ENCODE measurements around the gene EML4.

DNA sequence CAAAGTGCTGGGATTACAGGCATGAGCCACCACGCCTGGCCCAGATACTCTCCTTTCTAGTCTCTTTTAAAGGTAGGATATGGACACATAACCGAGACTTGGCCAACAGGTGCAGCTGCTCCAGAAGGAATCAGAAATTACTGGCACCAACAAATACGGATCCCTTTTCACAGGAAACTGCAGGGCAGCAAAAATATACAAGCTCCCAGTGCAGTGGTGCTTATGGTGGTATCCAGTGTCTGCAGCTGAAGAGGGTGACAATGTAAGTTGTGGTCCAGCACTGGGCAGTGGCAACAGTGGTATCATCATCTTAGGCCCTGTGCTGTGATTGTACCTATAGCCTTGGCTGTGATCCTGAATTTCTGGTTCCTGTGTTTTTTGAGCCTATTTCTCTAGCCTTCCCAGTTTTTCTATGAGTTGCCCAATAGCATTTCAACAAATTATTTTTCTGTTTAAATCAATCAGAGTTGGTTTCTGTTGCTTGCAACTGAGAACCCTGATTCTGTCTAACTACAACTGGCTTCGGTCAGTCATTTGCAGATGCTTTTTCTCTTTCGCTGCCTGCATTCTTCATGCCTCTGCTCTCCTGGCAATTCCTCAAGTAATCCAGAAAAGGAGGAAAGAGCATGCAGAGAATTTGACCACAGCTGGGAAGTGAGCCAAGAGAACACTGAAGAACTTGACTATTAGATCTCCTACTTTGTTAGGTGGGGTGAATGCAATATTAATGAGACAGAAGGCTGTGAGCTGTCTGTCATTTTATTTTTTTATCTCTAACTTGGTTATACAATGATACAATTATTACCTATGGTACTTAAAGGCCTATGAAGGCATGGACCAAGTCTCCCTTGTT, 30.8 kb upstream of the EML4 start:
- TF ChIP-seq, protein P1, sequence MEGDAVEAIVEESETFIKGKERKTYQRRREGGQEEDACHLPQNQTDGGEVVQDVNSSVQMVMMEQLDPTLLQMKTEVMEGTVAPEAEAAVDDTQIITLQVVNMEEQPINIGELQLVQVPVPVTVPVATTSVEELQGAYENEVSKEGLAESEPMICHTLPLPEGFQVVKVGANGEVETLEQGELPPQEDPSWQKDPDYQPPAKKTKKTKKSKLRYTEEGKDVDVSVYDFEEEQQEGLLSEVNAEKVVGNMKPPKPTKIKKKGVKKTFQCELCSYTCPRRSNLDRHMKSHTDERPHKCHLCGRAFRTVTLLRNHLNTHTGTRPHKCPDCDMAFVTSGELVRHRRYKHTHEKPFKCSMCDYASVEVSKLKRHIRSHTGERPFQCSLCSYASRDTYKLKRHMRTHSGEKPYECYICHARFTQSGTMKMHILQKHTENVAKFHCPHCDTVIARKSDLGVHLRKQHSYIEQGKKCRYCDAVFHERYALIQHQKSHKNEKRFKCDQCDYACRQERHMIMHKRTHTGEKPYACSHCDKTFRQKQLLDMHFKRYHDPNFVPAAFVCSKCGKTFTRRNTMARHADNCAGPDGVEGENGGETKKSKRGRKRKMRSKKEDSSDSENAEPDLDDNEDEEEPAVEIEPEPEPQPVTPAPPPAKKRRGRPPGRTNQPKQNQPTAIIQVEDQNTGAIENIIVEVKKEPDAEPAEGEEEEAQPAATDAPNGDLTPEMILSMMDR (IDR thresholded peaks at IDR 0.05) = no peak
- TF ChIP-seq POLR2A (IDR thresholded peaks at IDR 0.05; ENCODE audit: low read depth) = no peak
- peak in 1 of 2 donors; percentile 54 for TF ChIP-seq POLR2AphosphoS5 (IDR thresholded peaks at IDR 0.05)
- no peak for TF ChIP-seq EP300 (IDR thresholded peaks at IDR 0.05)
